Stimulated activated CD8-positive, alpha-beta memory T cell treated with anti-CD3 and anti-CD28 coated beads, Interleukin-4, amount 100 ng/mL, for 1 hour (primary cell): Measurements from ENCODE around the gene CRYZL1.

Experiments used
- DNase-seq, 2 donors: peaks; one replicate each; pipeline ENCODE4 v3.0.0-alpha.2; 2020; ENCODE audit warnings: low read depth in 2 of 2, low spot score in 1 of 2

Gene CRYZL1

DNA sequence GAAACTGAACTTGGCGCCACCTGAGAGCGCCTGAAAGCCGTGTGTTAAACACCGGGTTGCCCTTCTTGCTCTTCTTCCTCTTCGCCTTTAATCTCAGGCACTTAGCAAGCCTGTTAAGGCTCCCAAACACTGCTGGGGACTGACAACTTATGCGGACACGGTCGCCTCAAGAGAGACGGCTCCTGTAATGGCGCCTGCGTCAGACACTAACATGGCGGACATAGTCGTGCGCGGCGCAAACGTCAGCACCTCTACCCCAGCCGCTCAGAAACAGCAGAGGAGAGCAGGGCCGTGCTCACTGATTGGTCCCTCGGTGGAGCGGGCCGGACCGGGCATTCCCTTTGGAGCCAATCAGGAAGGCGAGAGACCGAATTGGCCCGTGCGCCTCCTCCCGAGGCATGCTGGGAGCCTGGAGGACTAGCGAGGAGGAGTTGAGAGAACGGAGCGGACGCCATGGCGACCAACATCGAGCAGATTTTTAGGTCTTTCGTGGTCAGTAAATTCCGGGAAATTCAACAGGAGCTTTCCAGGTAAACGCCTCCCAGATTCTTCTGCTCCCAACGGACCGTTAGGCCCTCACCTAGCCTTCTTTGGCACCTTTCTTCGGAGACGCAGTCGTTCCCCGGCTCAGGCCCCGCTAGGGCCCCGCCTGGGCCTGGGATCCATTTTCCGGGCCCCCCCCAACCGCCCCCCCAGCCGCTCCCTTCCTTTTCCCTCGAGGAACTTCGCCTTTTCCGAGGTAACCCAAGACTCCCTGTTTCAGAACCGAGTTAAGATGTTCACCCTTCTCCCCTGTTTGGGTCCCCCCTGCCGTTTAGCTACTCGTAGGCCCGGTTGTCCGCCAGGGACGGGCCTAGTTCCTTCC is 98.7 kb downstream of the CRYZL1 start, which contains the start of gene SON:
Gene SON (plus strand): TSS at position 399 of the 865 bp plus-strand sequence. CDS start 55 bp downstream, at position 454.
- DNase-seq = peak; percentile 94

DNA sequence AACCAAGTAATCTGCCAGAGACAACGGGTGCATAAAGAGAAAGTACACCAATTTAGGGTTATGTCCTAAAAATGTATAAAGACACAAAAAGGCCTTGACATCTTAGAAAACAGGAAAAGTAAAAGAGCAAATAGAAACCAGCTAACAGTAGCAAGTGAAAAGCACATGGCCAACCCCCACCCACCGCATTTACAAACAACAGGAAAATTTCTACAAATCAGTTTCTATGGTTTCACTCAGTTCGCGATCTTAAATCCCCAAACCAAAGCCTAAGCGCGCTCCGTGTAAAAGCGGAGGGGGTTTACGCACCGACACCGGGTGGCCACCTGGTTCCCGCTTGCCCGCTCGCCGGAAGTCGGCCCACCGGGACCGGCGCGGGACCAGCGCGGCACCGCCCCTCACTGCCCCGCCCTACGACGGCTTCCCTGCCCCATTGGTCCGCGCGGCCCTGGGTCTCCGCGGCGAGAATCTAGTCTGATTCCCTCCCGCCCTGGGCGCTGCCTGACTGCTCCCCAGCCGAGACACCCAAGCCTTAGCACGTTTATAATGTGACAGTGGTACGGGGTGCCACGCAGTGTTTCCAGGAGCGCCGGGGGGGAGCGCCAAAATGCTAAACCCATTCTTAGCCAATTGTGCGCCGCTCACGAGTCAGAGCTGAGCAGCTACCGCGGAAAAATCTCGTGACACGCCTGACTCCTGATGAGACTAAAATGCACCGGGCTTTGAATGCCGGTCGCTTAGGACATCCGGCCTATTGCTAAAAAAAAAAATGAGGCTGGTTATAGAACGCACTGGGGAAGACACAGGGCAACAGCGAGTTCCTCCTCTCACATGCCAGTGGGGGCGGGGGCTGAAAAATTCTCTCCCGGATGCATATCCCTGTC is 99.5 kb downstream of the CRYZL1 start, which contains the start of gene GART:
Gene GART (minus strand): TSS at position 362 of the 884 bp plus-strand sequence. CDS start 2,802 bp downstream, outside the sequence.
- peak; percentile 36 to 64 for DNase-seq

DNA sequence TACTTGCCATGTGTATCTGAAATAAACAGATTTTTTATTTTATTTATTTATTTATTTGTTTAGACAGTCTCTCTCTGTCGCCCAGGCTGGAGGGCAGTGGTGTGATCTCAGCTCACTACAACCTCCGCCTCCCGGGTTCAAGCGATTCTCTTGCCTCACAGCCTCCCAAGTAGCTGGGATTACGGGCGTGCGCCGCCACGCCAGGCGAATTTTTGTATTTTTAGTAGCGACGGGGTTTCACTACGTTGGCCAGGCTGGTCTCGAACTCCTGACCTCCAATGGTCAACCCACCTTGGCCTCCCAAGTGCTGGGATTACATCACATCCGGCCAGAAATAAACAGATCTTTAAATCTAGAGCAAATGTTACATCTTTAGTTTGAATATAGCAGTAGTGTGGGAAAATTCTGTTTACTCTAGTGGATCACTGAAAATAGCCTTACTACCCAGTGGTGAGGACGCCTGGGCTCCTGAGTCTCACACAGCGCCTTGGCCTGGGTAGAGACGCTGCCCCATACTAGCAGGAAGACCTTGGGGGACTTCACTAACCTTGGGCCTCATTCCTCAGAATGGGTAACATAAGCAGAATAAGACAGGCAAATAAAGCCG is 100.3 kb downstream of the CRYZL1 start:
- no peak for DNase-seq

DNA sequence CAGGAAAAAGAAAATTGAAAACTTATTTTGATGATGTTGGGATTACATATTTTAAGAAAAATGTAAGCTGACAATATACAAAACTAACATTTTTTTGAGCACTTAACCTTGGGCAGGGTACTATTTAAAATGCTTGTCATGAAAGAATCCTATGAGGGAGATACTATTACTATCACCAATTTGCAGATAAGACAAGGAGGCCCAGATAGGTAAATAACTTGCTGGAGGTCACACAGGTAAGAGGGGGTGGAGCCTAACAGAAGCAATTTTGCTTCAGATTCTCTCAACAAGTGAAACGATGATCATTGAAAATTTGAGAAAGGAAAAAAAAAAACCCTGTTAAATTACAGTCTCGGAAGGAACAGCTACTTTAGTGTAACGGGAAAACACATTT is 100.8 kb downstream of the CRYZL1 start:
- no peak for DNase-seq

DNA sequence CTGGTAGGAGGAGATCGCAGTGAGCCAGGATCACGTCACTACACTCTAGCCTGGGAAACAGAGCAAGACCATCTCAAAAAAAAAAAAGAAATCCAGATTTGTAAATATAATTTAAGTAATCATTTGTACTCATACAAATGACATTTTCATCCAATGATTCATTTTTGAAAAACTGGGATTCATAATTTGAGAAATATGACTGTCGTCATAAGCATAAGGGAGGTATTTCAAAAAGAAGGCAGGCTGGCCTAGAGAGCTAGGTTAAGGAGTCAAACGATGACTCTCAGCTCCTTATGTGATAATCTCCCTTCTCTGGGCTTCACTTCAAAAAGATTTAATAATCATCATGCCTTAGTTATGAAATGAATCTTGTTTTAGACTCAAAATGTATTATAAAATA is 101.9 kb downstream of the CRYZL1 start:
- no peak for DNase-seq
